ENCODE data around the gene C6orf62. TPM values are rescaled to one million over a fixed set of nuclear protein-coding genes. Genes with fewer than 3 reads are reported as not detected.
A peak's percentile ranks its signal among the peaks of the same experiment; 100 is the strongest.

The C6orf62 gene
- total and polyA plus RNA-seq, 8 donors: 29.5 to 87.1 (median 39.1) TPM

GRCh38 chr6:24763578-24763977 is 44.6 kb upstream of the C6orf62 start:
- no peaks in the 10 kb centered on the region for H3K27me3 ChIP-seq
- no peaks in the 10 kb centered on the region for H3K36me3 ChIP-seq
- intact Hi-C loops (cut with DNase I; ENCODE audit: low total_unique reads): no loop called here
- H3K27ac ChIP-seq: peak overlapping the region in 1 of 5 donors; percentile 9
- peaks cover 7 to 36% (median 22%) of the 10 kb centered on the region in 4 donors for H3K4me1 ChIP-seq
- H3K9me3 ChIP-seq: no peaks in the 10 kb centered on the region
- no peak overlapping the region for H3K4me3 ChIP-seq
- 19 to 48% (median 34%) methylated on average over 3 of the region's 3 CpGs for WGBS, 5 donors
- DNase-seq: peak; percentile 70 to 88
- TF ChIP-seq, protein P1, sequence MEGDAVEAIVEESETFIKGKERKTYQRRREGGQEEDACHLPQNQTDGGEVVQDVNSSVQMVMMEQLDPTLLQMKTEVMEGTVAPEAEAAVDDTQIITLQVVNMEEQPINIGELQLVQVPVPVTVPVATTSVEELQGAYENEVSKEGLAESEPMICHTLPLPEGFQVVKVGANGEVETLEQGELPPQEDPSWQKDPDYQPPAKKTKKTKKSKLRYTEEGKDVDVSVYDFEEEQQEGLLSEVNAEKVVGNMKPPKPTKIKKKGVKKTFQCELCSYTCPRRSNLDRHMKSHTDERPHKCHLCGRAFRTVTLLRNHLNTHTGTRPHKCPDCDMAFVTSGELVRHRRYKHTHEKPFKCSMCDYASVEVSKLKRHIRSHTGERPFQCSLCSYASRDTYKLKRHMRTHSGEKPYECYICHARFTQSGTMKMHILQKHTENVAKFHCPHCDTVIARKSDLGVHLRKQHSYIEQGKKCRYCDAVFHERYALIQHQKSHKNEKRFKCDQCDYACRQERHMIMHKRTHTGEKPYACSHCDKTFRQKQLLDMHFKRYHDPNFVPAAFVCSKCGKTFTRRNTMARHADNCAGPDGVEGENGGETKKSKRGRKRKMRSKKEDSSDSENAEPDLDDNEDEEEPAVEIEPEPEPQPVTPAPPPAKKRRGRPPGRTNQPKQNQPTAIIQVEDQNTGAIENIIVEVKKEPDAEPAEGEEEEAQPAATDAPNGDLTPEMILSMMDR (IDR thresholded peaks at IDR 0.05): no peak
- TF ChIP-seq EP300 (IDR thresholded peaks at IDR 0.05) (no peak), POLR2AphosphoS5 (IDR thresholded peaks at IDR 0.05) (peak in 2 of 3 donors; percentile 74 to 86)

DNA sequence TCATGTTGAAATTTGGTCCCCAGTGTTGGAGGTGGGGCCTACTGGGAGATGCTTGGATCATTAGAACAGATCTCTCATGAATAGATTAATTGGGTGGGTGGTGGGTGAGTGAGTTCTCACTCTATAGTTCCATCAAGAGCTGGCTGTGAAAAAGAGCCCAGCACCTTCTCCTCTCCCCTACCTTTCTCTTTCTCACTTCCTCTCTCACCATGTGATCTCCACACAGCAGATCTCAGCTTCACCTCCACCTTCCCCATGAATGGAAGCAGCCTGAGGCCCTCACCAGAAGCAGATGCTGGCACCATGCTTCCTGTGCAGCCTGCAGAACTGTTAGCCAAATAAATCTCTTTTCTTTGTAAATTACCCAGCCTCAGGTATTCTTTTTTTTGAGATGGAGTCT is 42.9 kb upstream of the C6orf62 start:
- intact Hi-C loops (cut with DNase I; ENCODE audit: low total_unique reads): no loop called here

GRCh38 chr6:24761193-24761835 is 42.4 kb upstream of the C6orf62 start:
- Histone ChIP-seq H3K9me3 (no peaks in the 10 kb centered on the region), H3K27me3 (no peaks in the 10 kb centered on the region), H3K4me1 (peaks cover 7 to 29% (median 18%) of the 10 kb centered on the region in 4 donors), H3K36me3 (no peaks in the 10 kb centered on the region), H3K27ac (no peak overlapping the region), H3K4me3 (no peak overlapping the region)
- DNase-seq: peak in 1 of 2 donors; percentile 20
- WGBS, 5 donors: 79 to 92% (median 87%) methylated on average over 8 to 17 of the region's 17 CpGs
- TF ChIP-seq POLR2AphosphoS5 (IDR thresholded peaks at IDR 0.05) (no peak), POLR2A (IDR thresholded peaks at IDR 0.05) (no peak), EP300 (IDR thresholded peaks at IDR 0.05) (no peak)
- TF ChIP-seq, protein P1 (IDR thresholded peaks at IDR 0.05): no peak
- intact Hi-C loops (cut with DNase I; ENCODE audit: low total_unique reads): no loop called here

More for the DNA sequence above, 42.9 kb upstream of the C6orf62 start:
- TF ChIP-seq EP300 (IDR thresholded peaks at IDR 0.05) (no peak), POLR2A (IDR thresholded peaks at IDR 0.05) (no peak), POLR2AphosphoS5 (IDR thresholded peaks at IDR 0.05) (no peak)
- TF ChIP-seq, protein P1 (IDR thresholded peaks at IDR 0.05): no peak
- Histone ChIP-seq H3K9me3 (no peaks in the 10 kb centered on the region), H3K27ac (no peak overlapping the region), H3K27me3 (no peaks in the 10 kb centered on the region), H3K36me3 (no peaks in the 10 kb centered on the region), H3K4me1 (peaks cover 7 to 33% (median 21%) of the 10 kb centered on the region in 4 donors), H3K4me3 (no peak overlapping the region)
- DNase-seq: no peak

GRCh38 chr6:24760210-24760609 is 41.3 kb upstream of the C6orf62 start:
- TF ChIP-seq POLR2AphosphoS5 (IDR thresholded peaks at IDR 0.05) (no peak), POLR2A (IDR thresholded peaks at IDR 0.05) (no peak), EP300 (IDR thresholded peaks at IDR 0.05) (no peak)
- TF ChIP-seq, protein P1 (IDR thresholded peaks at IDR 0.05): no peak
- Histone ChIP-seq H3K27me3 (no peaks in the 10 kb centered on the region), H3K27ac (no peak overlapping the region), H3K4me3 (no peak overlapping the region), H3K9me3 (no peaks in the 10 kb centered on the region), H3K4me1 (peaks cover 6 to 21% (median 13%) of the 10 kb centered on the region in 4 donors), H3K36me3 (no peaks in the 10 kb centered on the region)
- intact Hi-C loops (cut with DNase I; ENCODE audit: low total_unique reads): no loop called here
- no peak for DNase-seq
- 86 to 98% (median 89%) methylated on average over 5 of the region's 5 CpGs for WGBS, 5 donors

Measured in stomach (tissue), 9 donors.